SK-N-SH treated with all-trans-retinoic acid at 6 μM for 48 hours (cell line): Measurements from ENCODE around the gene FLVCR1.

Source experiments
- ATAC-seq: fragments of 200-7000 bp; cut with Tn5 transposase; 3 replicates; pipeline ENCODE4 v1.9.1; 2020; ENCODE audit warnings: mild to moderate bottlenecking, moderate library complexity
- ARNTL ChIP-seq: fragments of 450-650 bp; formaldehyde crosslinking; IDR thresholded peaks from 2 replicates; pipeline ENCODE4 v1.5.0; 2020; ENCODE audit warnings: low read depth, mild to moderate bottlenecking, moderate library complexity, borderline replicate concordance
- BACH2 ChIP-seq: fragments of 250-450 bp; sonication (Bioruptor Pico); IDR thresholded peaks from 2 replicates; pipeline ENCODE4 v1.9.0; 2021; ENCODE audit warnings: mild to moderate bottlenecking, borderline replicate concordance
- CREB5 ChIP-seq: fragments of 250-450 bp; sonication (Bioruptor Pico); IDR thresholded peaks from 2 replicates; pipeline ENCODE4 v1.5.1; 2020; ENCODE audit warnings: low read depth, mild to moderate bottlenecking, moderate library complexity
- CSDC2 ChIP-seq: fragments of 250-450 bp; sonication (Bioruptor Pico); IDR thresholded peaks from 2 replicates; pipeline ENCODE4 v1.5.0; 2020; ENCODE audit warnings: mild to moderate bottlenecking, moderate library complexity
- CSRNP3 ChIP-seq: fragments of 250-450 bp; sonication (Bioruptor Pico); IDR thresholded peaks from 2 replicates; pipeline ENCODE4 v1.5.1; 2021; ENCODE audit warnings: mild to moderate bottlenecking, moderate library complexity
- ESRRG ChIP-seq: fragments of 250-450 bp; sonication (Bioruptor Pico); IDR thresholded peaks from 2 replicates; pipeline ENCODE4 v1.6.1; 2021; ENCODE audit warnings: mild to moderate bottlenecking
- GLIS3 ChIP-seq: fragments of 250-450 bp; sonication (Bioruptor Pico); IDR thresholded peaks from 2 replicates; pipeline ENCODE4 v1.5.0; 2020; ENCODE audit warnings: mild to moderate bottlenecking, moderate library complexity
- ISL1 ChIP-seq: fragments of 250-450 bp; sonication (Bioruptor Pico); IDR thresholded peaks from 2 replicates; pipeline ENCODE4 v2.1.2; 2022; ENCODE audit warnings: mild to moderate bottlenecking, moderate library complexity
- PPARA ChIP-seq: fragments of 250-450 bp; sonication (Bioruptor Pico); IDR thresholded peaks from 2 replicates; pipeline ENCODE4 v1.5.0; 2020; ENCODE audit warnings: mild to moderate bottlenecking, borderline replicate concordance
- RARB ChIP-seq: fragments of 250-450 bp; sonication (Bioruptor Pico); IDR thresholded peaks from 2 replicates; pipeline ENCODE4 v1.8.0; 2021; ENCODE audit warnings: mild to moderate bottlenecking, moderate library complexity
- TCF4 ChIP-seq: fragments of 250-450 bp; sonication (Bioruptor Pico); IDR thresholded peaks from 2 replicates; pipeline ENCODE4 v1.8.0; 2021; ENCODE audit warnings: mild to moderate bottlenecking, moderate library complexity, borderline replicate concordance
- TSHZ2 ChIP-seq: fragments of 250-450 bp; sonication (Bioruptor Pico); IDR thresholded peaks from 2 replicates; pipeline ENCODE4 v1.5.0; 2020; ENCODE audit warnings: mild to moderate bottlenecking, moderate library complexity
- ZC3H10 ChIP-seq: fragments of 250-450 bp; sonication (Bioruptor Pico); IDR thresholded peaks from 2 replicates; pipeline ENCODE4 v1.5.1; 2021; ENCODE audit warnings: mild to moderate bottlenecking, moderate library complexity
- ZFP30 ChIP-seq: fragments of 450-650 bp; formaldehyde crosslinking; IDR thresholded peaks from 2 replicates; pipeline ENCODE4 v1.5.0; 2022; ENCODE audit warnings: mild to moderate bottlenecking, moderate library complexity
- ZNF565 ChIP-seq: fragments of 450-650 bp; formaldehyde crosslinking; conservative IDR thresholded peaks from 2 replicates; pipeline ENCODE4 v1.5.0; 2020; ENCODE audit warnings: low read depth, mild to moderate bottlenecking, moderate library complexity
- ZNF8 ChIP-seq: fragments of 450-650 bp; formaldehyde crosslinking; IDR thresholded peaks from 2 replicates; pipeline ENCODE4 v1.5.0; 2020; ENCODE audit warnings: mild to moderate bottlenecking, moderate library complexity
- TF ChIP-seq, protein P1 (sequence below): fragments of 250-450 bp; sonication (Bioruptor Pico); IDR thresholded peaks from 2 replicates; pipeline ENCODE4 v1.8.0; 2020; ENCODE audit warnings: mild to moderate bottlenecking, moderate library complexity, borderline replicate concordance
- TF ChIP-seq, protein P2 (sequence below): fragments of 250-450 bp; sonication (Bioruptor Pico); IDR thresholded peaks from 2 replicates; pipeline ENCODE4 v1.8.0; 2021; ENCODE audit warnings: low read depth, mild to moderate bottlenecking, moderate library complexity, borderline replicate concordance

Gene FLVCR1

GRCh38 chr1:212871976-212872375, 13.9 kb downstream of the FLVCR1 start:
- no peak for ATAC-seq
- no peak for TF ChIP-seq ZC3H10

- TF ChIP-seq, protein P1, sequence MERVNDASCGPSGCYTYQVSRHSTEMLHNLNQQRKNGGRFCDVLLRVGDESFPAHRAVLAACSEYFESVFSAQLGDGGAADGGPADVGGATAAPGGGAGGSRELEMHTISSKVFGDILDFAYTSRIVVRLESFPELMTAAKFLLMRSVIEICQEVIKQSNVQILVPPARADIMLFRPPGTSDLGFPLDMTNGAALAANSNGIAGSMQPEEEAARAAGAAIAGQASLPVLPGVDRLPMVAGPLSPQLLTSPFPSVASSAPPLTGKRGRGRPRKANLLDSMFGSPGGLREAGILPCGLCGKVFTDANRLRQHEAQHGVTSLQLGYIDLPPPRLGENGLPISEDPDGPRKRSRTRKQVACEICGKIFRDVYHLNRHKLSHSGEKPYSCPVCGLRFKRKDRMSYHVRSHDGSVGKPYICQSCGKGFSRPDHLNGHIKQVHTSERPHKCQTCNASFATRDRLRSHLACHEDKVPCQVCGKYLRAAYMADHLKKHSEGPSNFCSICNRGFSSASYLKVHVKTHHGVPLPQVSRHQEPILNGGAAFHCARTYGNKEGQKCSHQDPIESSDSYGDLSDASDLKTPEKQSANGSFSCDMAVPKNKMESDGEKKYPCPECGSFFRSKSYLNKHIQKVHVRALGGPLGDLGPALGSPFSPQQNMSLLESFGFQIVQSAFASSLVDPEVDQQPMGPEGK: no peak
- TF ChIP-seq PPARA (CRISPR knock-in tag): no peak
- no peak for TF ChIP-seq CREB5
- no peak for TF ChIP-seq TCF4 (CRISPR knock-in tag)
- no peak for TF ChIP-seq TSHZ2 (CRISPR knock-in tag)
- TF ChIP-seq, protein P2, sequence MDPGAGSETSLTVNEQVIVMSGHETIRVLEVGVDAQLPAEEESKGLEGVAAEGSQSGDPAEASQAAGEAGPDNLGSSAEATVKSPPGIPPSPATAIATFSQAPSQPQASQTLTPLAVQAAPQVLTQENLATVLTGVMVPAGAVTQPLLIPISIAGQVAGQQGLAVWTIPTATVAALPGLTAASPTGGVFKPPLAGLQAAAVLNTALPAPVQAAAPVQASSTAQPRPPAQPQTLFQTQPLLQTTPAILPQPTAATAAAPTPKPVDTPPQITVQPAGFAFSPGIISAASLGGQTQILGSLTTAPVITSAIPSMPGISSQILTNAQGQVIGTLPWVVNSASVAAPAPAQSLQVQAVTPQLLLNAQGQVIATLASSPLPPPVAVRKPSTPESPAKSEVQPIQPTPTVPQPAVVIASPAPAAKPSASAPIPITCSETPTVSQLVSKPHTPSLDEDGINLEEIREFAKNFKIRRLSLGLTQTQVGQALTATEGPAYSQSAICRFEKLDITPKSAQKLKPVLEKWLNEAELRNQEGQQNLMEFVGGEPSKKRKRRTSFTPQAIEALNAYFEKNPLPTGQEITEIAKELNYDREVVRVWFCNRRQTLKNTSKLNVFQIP: no peak
- TF ChIP-seq ZFP30 (CRISPR knock-in tag): no peak
- no peak for TF ChIP-seq BACH2 (CRISPR knock-in tag)
- TF ChIP-seq ZNF8 (CRISPR knock-in tag): no peak
- TF ChIP-seq GLIS3 (CRISPR knock-in tag): no peak
- no peak for TF ChIP-seq ZNF565 (CRISPR knock-in tag)
- no peak for TF ChIP-seq RARB
- no peak for TF ChIP-seq ISL1 (CRISPR knock-in tag)
- no peak for TF ChIP-seq CSDC2 (CRISPR knock-in tag)
- TF ChIP-seq ZC3H10: no peak
- TF ChIP-seq ESRRG (CRISPR knock-in tag): no peak
- TF ChIP-seq, all 23 proteins: peak for 0
- no peak for ATAC-seq
Observed at GRCh38 chr1:212873518-212873917, 15.4 kb downstream of the FLVCR1 start.

- no peak for ATAC-seq
- no peak for TF ChIP-seq ZNF565 (CRISPR knock-in tag)
- TF ChIP-seq CREB5: no peak
- no peak for TF ChIP-seq ESRRG (CRISPR knock-in tag)
- TF ChIP-seq ARNTL (CRISPR knock-in tag): no peak
- TF ChIP-seq, all 23 proteins: peak for 0
Observed at GRCh38 chr1:212878418-212878817, 20.3 kb downstream of the FLVCR1 start.

DNA sequence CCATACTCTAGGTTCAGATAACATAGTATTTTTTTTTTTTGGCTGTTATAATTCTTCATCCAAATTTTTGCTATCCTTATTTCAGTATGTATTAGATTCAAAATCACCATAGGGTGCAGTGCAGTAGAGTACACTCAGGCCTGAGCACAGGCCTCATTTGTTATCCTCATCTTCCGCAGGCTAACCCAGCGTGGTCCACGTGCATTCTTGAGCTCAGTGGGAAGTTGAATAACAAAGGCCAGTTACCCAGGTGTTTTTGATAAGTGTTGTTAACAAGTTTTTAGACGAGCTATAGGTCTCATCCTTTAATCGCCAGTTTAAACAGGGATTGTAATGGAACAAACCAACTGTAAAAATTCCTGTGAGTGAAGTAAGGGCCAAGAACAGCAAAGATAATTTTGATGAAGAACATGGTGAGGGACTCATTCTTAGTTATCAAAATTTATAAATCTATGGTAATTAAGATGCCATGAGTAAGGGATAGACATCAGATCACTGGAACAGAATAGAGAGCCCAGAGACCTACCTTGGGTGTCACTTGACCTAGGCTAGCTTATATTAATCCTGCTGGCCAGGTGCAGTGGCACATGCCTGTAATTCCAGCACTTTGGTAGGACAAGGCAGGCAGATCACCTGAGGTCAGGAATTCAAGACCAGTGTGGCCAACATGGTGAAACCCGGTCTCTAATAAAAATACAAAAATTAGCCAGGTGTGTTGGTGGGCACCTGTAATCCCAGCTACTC, 22.0 kb downstream of the FLVCR1 start:
- TF ChIP-seq CSRNP3 (no peak), RARB (no peak), PPARA (CRISPR knock-in tag) (no peak), ESRRG (CRISPR knock-in tag) (no peak), ZNF8 (CRISPR knock-in tag) (no peak), TSHZ2 (CRISPR knock-in tag) (no peak)
- no peak for ATAC-seq
